Smooth muscle cell (in vitro differentiated cells): ENCODE measurements around the gene TUBA4B. TPM values are rescaled to one million over a fixed set of nuclear protein-coding genes. Genes with fewer than 3 reads are reported as not detected.

Source experiments
- DNase-seq: peaks from one replicate; lab custom pipeline; 2025; ENCODE audit not compliant: unreplicated experiment; lab: John Stamatoyannopoulos, UW
- H2AFZ ChIP-seq: fragments of 200-600 bp; sonication (generic); 2 replicates; pipeline ENCODE4 v1.6.0; 2016; ENCODE audit warnings: antibody characterized with exemption, low read depth, mild to moderate bottlenecking
- H3F3A ChIP-seq: fragments of 200-600 bp; sonication (generic); 2 replicates; pipeline ENCODE4 v1.6.0; 2017; ENCODE audit warnings: antibody characterized with exemption, low read depth
- H3K27ac ChIP-seq: fragments of 200-600 bp; sonication (generic); 2 replicates; pipeline ENCODE4 v1.5.1; 2016; ENCODE audit warnings: low read depth, mild to moderate bottlenecking
- H3K27me3 ChIP-seq: fragments of 200-600 bp; sonication (generic); 2 replicates; pipeline ENCODE4 v1.6.1; 2016; ENCODE audit warnings: low read depth, mild to moderate bottlenecking
- H3K36me3 ChIP-seq: fragments of 200-600 bp; sonication (generic); 2 replicates; pipeline ENCODE4 v1.5.1; 2016; ENCODE audit warnings: low read depth
- H3K4me1 ChIP-seq: fragments of 200-600 bp; sonication (generic); 2 replicates; pipeline ENCODE4 v1.5.1; 2016; ENCODE audit warnings: low read depth
- H3K4me2 ChIP-seq: fragments of 200-600 bp; sonication (generic); 2 replicates; pipeline ENCODE4 v1.6.0; 2016; ENCODE audit warnings: mild to moderate bottlenecking
- H3K4me3 ChIP-seq: fragments of 200-600 bp; sonication (generic); 2 replicates; pipeline ENCODE4 v1.5.1; 2016; ENCODE audit warnings: mild to moderate bottlenecking
- H3K79me2 ChIP-seq: fragments of 200-600 bp; sonication (generic); 2 replicates; pipeline ENCODE4 v1.6.0; 2016; ENCODE audit warnings: low read depth, mild to moderate bottlenecking
- H3K9ac ChIP-seq: fragments of 200-600 bp; sonication (generic); 2 replicates; pipeline ENCODE4 v1.6.0; 2016; ENCODE audit warnings: low read depth
- H3K9me3 ChIP-seq: fragments of 200-600 bp; sonication (generic); replicated peaks from 2 replicates; pipeline ENCODE4 v1.5.1; 2016; ENCODE audit warnings: low read depth
- H4K20me1 ChIP-seq: fragments of 200-600 bp; sonication (generic); 2 replicates; pipeline ENCODE4 v1.6.0; 2016; ENCODE audit warnings: low read depth
- WGBS: methylation state at CpG from one replicate; pipeline ENCODE4 v1.1.7; 2016; ENCODE audit warnings: low lambda C conversion rate; 5-methylcytosine and 5-hydroxymethylcytosine counted together
- polyA plus RNA-seq: library from polyadenylated mRNA; unstranded; fragments of >200 nt; fragmentation: Nextera tagmentation; extraction: Ambion mirVana; gene quantifications from 2 replicates; pipeline ENCODE4 v1.2.1, GENCODE V29; 2016
- total RNA-seq: library from RNA; depleted of rRNA; stranded (reverse); fragments of >200 nt; gene quantifications from 2 replicates; pipeline ENCODE4 v1.2.3, GENCODE V29; 2014
- TF ChIP-seq, protein P1 (sequence below): fragments of 200-600 bp; sonication (generic); IDR thresholded peaks from 2 replicates; pipeline ENCODE4 v1.5.1; 2017; ENCODE audit warnings: borderline replicate concordance, mild to moderate bottlenecking, antibody characterized with exemption; ENCODE audit not compliant: insufficient read depth, poor library complexity, severe bottlenecking

Gene TUBA4B
- total and polyA plus RNA-seq, 2 experiments from 2014 or later: not detected

DNA sequence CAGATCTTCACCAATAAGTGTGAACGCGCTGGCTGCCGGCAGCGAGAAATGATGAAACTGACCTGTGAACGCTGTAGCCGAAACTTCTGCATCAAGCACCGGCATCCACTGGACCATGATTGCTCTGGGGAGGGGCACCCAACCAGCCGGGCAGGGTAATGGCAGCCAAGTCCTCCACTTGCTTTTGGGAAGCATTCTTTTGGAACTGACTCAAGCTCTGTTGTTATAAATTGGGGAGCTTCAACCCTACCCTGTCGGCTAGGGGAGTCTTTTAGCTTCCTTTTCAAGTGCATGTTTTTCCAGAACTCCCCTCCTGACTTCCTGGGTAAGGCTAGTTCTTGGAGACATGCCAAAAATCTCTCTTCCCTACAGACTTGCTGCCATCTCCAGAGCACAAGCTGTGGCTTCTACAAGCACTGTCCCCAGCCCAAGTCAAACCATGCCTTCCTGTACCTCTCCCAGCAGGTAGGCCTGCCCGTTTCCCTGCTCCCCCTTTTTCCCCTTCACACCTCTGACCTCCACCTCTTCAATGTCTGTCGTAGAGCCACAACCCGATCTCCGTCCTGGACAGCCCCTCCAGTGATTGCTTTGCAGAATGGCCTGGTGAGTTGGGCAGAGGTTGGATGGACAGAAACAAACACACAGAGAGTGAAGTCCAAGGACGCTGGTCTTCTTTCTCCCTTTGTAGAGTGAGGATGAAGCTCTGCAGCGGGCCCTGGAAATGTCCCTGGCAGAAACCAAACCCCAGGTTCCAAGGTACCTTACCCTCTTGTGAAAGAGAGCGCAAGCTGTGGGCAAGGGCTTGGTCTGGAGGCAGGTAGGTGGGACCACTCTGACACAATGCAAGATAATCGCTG is 44.9 kb upstream of the TUBA4B start:
- Histone ChIP-seq H3K4me2 (peak overlapping the region; percentile 81), H2AFZ (no peak overlapping the region), H4K20me1 (no peaks in the 10 kb centered on the region), H3K36me3 (no peaks in the 10 kb centered on the region), H3K4me3 (peak overlapping the region; percentile 96), H3K27me3 (no peaks in the 10 kb centered on the region), H3K27ac (peak overlapping the region; percentile 87), H3F3A (peaks cover 5% of the 10 kb centered on the region), H3K9me3 (no peaks in the 10 kb centered on the region), H3K4me1 (no peaks in the 10 kb centered on the region), H3K9ac (no peak overlapping the region), H3K79me2 (no peaks in the 10 kb centered on the region)
- TF ChIP-seq, protein P1, sequence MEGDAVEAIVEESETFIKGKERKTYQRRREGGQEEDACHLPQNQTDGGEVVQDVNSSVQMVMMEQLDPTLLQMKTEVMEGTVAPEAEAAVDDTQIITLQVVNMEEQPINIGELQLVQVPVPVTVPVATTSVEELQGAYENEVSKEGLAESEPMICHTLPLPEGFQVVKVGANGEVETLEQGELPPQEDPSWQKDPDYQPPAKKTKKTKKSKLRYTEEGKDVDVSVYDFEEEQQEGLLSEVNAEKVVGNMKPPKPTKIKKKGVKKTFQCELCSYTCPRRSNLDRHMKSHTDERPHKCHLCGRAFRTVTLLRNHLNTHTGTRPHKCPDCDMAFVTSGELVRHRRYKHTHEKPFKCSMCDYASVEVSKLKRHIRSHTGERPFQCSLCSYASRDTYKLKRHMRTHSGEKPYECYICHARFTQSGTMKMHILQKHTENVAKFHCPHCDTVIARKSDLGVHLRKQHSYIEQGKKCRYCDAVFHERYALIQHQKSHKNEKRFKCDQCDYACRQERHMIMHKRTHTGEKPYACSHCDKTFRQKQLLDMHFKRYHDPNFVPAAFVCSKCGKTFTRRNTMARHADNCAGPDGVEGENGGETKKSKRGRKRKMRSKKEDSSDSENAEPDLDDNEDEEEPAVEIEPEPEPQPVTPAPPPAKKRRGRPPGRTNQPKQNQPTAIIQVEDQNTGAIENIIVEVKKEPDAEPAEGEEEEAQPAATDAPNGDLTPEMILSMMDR: no peak
- no peak for DNase-seq
- WGBS: 89% methylated on average over 17 of the region's 17 CpGs

DNA sequence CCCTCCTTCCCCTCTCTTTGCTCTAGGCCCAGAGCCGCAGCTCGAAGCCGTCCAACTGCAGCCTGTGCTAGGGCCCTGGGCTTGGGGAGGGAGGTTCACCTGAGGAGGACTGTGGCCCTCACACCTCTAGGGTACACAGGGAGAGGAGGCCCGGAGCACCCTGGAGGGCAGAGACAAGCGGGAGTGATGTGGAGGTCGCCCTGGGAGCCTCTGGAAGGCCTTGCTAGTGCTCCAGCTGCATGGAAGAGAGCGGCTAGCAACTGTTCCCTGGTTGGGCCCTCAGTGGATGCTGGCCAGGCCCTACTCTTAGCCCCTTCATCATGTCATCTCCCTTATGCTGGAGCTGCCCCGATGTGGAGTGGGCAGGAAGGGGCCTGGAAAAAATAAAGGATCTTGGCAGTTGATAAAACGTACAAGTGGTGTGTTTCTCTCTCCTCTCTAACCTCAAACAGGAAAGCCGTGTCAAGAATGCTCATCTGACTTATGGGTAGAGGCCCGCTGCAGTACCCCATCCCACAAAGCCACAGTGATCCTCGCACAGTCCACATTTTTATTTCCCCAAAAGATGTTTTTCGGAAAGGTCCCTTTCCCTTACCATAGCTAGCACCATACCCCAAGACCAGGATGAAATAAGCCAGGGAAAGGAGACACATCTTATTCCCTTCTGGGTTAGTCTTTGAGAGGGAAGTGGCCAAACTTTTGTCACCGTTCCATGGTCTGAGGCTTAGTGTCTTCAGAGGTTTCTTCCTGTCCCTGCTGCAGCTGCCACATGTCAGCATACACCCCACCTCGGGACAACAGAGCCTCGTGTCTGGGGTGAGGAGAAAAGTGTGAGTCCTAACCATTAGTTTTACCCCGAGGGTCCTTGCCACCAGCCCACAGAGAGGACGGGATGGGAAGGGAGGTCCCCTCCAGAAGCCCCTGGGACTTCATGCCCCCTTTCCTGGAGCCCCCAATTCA is 43.5 kb upstream of the TUBA4B start:
- TF ChIP-seq, protein P1: no peak
- H3K4me3 ChIP-seq: no peak overlapping the region
- no peak overlapping the region for H3K4me2 ChIP-seq
- DNase-seq: no peak
- no peak overlapping the region for H2AFZ ChIP-seq
- no peaks in the 10 kb centered on the region for H3K36me3 ChIP-seq
- no peaks in the 10 kb centered on the region for H3K79me2 ChIP-seq
- H3F3A ChIP-seq: peaks cover 5% of the 10 kb centered on the region
- no peaks in the 10 kb centered on the region for H4K20me1 ChIP-seq
- no peak overlapping the region for H3K27ac ChIP-seq
- 96% methylated on average over 18 of the region's 18 CpGs for WGBS
- no peak overlapping the region for H3K9ac ChIP-seq
- H3K9me3 ChIP-seq: no peaks in the 10 kb centered on the region
- H3K27me3 ChIP-seq: no peaks in the 10 kb centered on the region
- H3K4me1 ChIP-seq: no peaks in the 10 kb centered on the region

DNA sequence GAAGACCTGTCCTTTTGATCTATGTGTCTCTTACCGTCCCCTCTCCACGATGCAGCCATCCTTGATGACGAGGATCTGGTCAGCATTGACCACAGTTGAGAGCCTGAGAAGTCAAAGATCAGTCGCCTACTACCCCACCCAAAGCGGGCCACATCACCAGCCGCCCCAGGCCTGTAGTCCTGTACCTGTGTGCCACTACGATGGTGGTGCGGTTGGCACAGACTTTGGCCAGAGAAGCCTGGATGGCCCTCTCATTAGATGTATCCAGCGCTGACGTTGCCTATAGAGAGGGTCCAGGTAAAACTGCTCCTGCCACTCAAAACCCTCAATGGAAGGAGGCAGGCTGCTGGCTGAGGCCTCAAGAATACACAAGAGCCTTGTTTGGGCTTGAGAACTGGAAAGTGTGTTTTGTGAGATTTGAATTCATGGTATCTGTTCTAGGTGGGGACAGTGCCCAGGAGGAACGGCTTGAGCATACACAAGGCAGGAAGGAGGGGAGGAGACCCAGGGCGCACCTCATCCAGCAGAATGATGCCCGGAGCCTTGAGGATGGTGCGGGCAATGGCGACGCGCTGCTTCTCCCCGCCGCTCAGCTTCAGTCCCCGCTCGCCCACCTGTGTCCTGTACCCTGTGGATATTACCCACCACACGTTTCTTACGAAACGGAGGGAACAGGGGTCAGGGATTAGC is 42.7 kb upstream of the TUBA4B start:
- Histone ChIP-seq H3K4me2 (no peak overlapping the region), H2AFZ (no peak overlapping the region), H3K79me2 (no peaks in the 10 kb centered on the region), H4K20me1 (no peaks in the 10 kb centered on the region), H3K4me1 (no peaks in the 10 kb centered on the region), H3K27me3 (no peaks in the 10 kb centered on the region), H3K27ac (no peak overlapping the region), H3K4me3 (no peak overlapping the region), H3F3A (peaks cover 5% of the 10 kb centered on the region), H3K9ac (no peak overlapping the region), H3K9me3 (no peaks in the 10 kb centered on the region), H3K36me3 (no peaks in the 10 kb centered on the region)
- DNase-seq: no peak
- TF ChIP-seq, protein P1: no peak
- 97% methylated on average over 24 of the region's 24 CpGs for WGBS
